Measurements from ENCODE around the gene PFN1. TPM values are rescaled to one million over a fixed set of nuclear protein-coding genes. Genes with fewer than 3 reads are reported as not detected.
"Not testable (repeated sequence)": the region's sequence is repeated elsewhere in the genome, so short reads cannot be mapped to it uniquely, and the experiment has no call there.

PFN1 gene
- total RNA-seq, 2 donors from 2014 or later: 1,346 to 1,950 TPM

- Mint-ChIP-seq H3K9me3 (no peaks in the 10 kb centered on the region), H3K27ac (peak overlapping the region; percentile 47)
Measured at GRCh38 chr17:4933646-4934045, 14.7 kb downstream of the PFN1 start.

GRCh38 chr17:4932756-4933155 lies 15.6 kb downstream of the PFN1 start:
- peak overlapping the region; percentile 47 for H3K27ac Mint-ChIP-seq
- ATAC-seq (replicated peaks): no peak

More at GRCh38 chr17:4933646-4934045, 14.7 kb downstream of the PFN1 start:
- ATAC-seq (replicated peaks): no peak
- Mint-ChIP-seq H3K27me3 (no peaks in the 10 kb centered on the region), H3K4me3 (no peak overlapping the region), H3K36me3 (ENCODE audit: low read depth) (peaks cover 50% of the 10 kb centered on the region), H3K4me1 (peaks cover 27% of the 10 kb centered on the region)

GRCh38 chr17:4931963-4932362 lies 16.4 kb downstream of the PFN1 start, which contains the start of gene GP1BA:
Gene GP1BA, plus strand, starts transcription at chr17:4932277. Its CDS starts 328 bp downstream, at chr17:4932605.
- peaks cover 40% of the 10 kb centered on the region for H3K36me3 Mint-ChIP-seq (ENCODE audit: low read depth)
- no peaks in the 10 kb centered on the region for H3K9me3 Mint-ChIP-seq
- peak within 1 kb of the TSS; percentile 47 for H3K27ac Mint-ChIP-seq
- H3K4me3 Mint-ChIP-seq: no peak within 1 kb of the TSS
- no peaks in the 10 kb centered on the region for H3K27me3 Mint-ChIP-seq
- ATAC-seq (replicated peaks): no peak
- peaks cover 21% of the 10 kb centered on the region for H3K4me1 Mint-ChIP-seq

More at GRCh38 chr17:4932756-4933155, 15.6 kb downstream of the PFN1 start:
- Mint-ChIP-seq H3K36me3 (ENCODE audit: low read depth) (peaks cover 48% of the 10 kb centered on the region), H3K4me1 (peaks cover 21% of the 10 kb centered on the region), H3K27me3 (no peaks in the 10 kb centered on the region), H3K4me3 (no peak overlapping the region), H3K9me3 (no peaks in the 10 kb centered on the region)

GRCh38 chr17:4928881-4929280 lies 19.4 kb downstream of the PFN1 start:
- Mint-ChIP-seq H3K4me3 (no peak overlapping the region), H3K9me3 (no peaks in the 10 kb centered on the region), H3K27me3 (no peaks in the 10 kb centered on the region), H3K27ac (no peak overlapping the region), H3K36me3 (ENCODE audit: low read depth) (peaks cover 20% of the 10 kb centered on the region), H3K4me1 (peaks cover 17% of the 10 kb centered on the region)
- no peak for ATAC-seq (replicated peaks)

GRCh38 chr17:4926577-4927335 lies 21.6 kb downstream of the PFN1 start:
- H3K4me3 Mint-ChIP-seq: peak overlapping the region; percentile 15
- H3K27me3 Mint-ChIP-seq, H3K9me3 Mint-ChIP-seq, H3K27ac Mint-ChIP-seq, H3K4me1 Mint-ChIP-seq: not testable (repeated sequence)
- peaks cover 18% of the 10 kb centered on the region for H3K36me3 Mint-ChIP-seq (ENCODE audit: low read depth)
- ATAC-seq (replicated peaks): peak; percentile 63

- H3K27me3 Mint-ChIP-seq: no peaks in the 10 kb centered on the region
- no peak for ATAC-seq (replicated peaks)
- no peak overlapping the region for H3K27ac Mint-ChIP-seq
- H3K9me3 Mint-ChIP-seq: no peaks in the 10 kb centered on the region
- H3K4me3 Mint-ChIP-seq: no peak overlapping the region
- peaks cover 4% of the 10 kb centered on the region for H3K4me1 Mint-ChIP-seq
- no peaks in the 10 kb centered on the region for H3K36me3 Mint-ChIP-seq (ENCODE audit: low read depth)
Measured at GRCh38 chr17:4921320-4921719, 27.0 kb downstream of the PFN1 start.

GRCh38 chr17:4920351-4921048 lies 27.8 kb downstream of the PFN1 start:
- Mint-ChIP-seq H3K27me3 (no peaks in the 10 kb centered on the region), H3K36me3 (ENCODE audit: low read depth) (no peaks in the 10 kb centered on the region), H3K27ac (no peak overlapping the region), H3K4me3 (no peak overlapping the region), H3K4me1 (peaks cover 4% of the 10 kb centered on the region), H3K9me3 (no peaks in the 10 kb centered on the region)
- ATAC-seq (replicated peaks): no peak

- peaks cover 4% of the 10 kb centered on the region for H3K4me1 Mint-ChIP-seq
- no peak overlapping the region for H3K27ac Mint-ChIP-seq
- H3K36me3 Mint-ChIP-seq (ENCODE audit: low read depth): no peaks in the 10 kb centered on the region
- no peaks in the 10 kb centered on the region for H3K27me3 Mint-ChIP-seq
- no peak overlapping the region for H3K4me3 Mint-ChIP-seq
- ATAC-seq (replicated peaks): no peak
- H3K9me3 Mint-ChIP-seq: no peaks in the 10 kb centered on the region
Measured at GRCh38 chr17:4919511-4920047, 28.8 kb downstream of the PFN1 start.

- H3K4me3 Mint-ChIP-seq; H3K36me3 Mint-ChIP-seq (ENCODE audit: low read depth); H3K9me3 Mint-ChIP-seq; H3K27ac Mint-ChIP-seq; ATAC-seq (replicated peaks); H3K27me3 Mint-ChIP-seq; H3K4me1 Mint-ChIP-seq: not testable (repeated sequence)
Measured at GRCh38 chr17:4914551-4914950, 33.8 kb downstream of the PFN1 start.

GRCh38 chr17:4913994-4914393 lies 34.3 kb downstream of the PFN1 start:
- Mint-ChIP-seq H3K27ac (no peak overlapping the region), H3K27me3 (no peaks in the 10 kb centered on the region), H3K4me3 (no peak overlapping the region), H3K9me3 (no peaks in the 10 kb centered on the region), H3K4me1 (no peaks in the 10 kb centered on the region), H3K36me3 (ENCODE audit: low read depth) (no peaks in the 10 kb centered on the region)
- no peak for ATAC-seq (replicated peaks)

GRCh38 chr17:4908711-4909496 lies 39.4 kb downstream of the PFN1 start:
- no peaks in the 10 kb centered on the region for H3K27me3 Mint-ChIP-seq
- H3K9me3 Mint-ChIP-seq: no peaks in the 10 kb centered on the region
- H3K27ac Mint-ChIP-seq: no peak overlapping the region
- no peaks in the 10 kb centered on the region for H3K4me1 Mint-ChIP-seq
- H3K4me3 Mint-ChIP-seq: no peak overlapping the region
- peak; percentile 98 for ATAC-seq (replicated peaks)
- no peaks in the 10 kb centered on the region for H3K36me3 Mint-ChIP-seq (ENCODE audit: low read depth)

GRCh38 chr17:4908301-4908700 lies 40.0 kb downstream of the PFN1 start:
- ATAC-seq (replicated peaks): no peak
- Mint-ChIP-seq H3K4me1 (peaks cover 6% of the 10 kb centered on the region), H3K27me3 (no peaks in the 10 kb centered on the region), H3K4me3 (no peak overlapping the region), H3K9me3 (no peaks in the 10 kb centered on the region), H3K36me3 (ENCODE audit: low read depth) (no peaks in the 10 kb centered on the region), H3K27ac (no peak overlapping the region)

GRCh38 chr17:4906642-4907041 lies 41.7 kb downstream of the PFN1 start:
- peaks cover 14% of the 10 kb centered on the region for H3K4me1 Mint-ChIP-seq
- H3K36me3 Mint-ChIP-seq (ENCODE audit: low read depth); ATAC-seq (replicated peaks); H3K4me3 Mint-ChIP-seq; H3K9me3 Mint-ChIP-seq; H3K27me3 Mint-ChIP-seq; H3K27ac Mint-ChIP-seq: not testable (repeated sequence)

GRCh38 chr17:4903051-4903818 lies 45.1 kb downstream of the PFN1 start, which contains the start of gene CHRNE:
Gene CHRNE, minus strand, starts transcription at chr17:4903098. Its CDS starts 35 bp downstream, at chr17:4903063.
- Mint-ChIP-seq H3K27me3 (no peaks in the 10 kb centered on the region), H3K36me3 (ENCODE audit: low read depth) (peaks cover 9% of the 10 kb centered on the region), H3K27ac (peak within 1 kb of the TSS; percentile 62), H3K4me1 (peaks cover 18% of the 10 kb centered on the region), H3K4me3 (peak within 1 kb of the TSS; percentile 66), H3K9me3 (no peaks in the 10 kb centered on the region)
- ATAC-seq (replicated peaks): peak; percentile 77

Data from activated T-helper 17 cell treated with anti-CD3 and anti-CD28 coated beads, Interleukin-2, amount 50 U/mL, for 72 hours (primary cell).